ENCODE data around the gene TMED9.

TMED9 gene

DNA sequence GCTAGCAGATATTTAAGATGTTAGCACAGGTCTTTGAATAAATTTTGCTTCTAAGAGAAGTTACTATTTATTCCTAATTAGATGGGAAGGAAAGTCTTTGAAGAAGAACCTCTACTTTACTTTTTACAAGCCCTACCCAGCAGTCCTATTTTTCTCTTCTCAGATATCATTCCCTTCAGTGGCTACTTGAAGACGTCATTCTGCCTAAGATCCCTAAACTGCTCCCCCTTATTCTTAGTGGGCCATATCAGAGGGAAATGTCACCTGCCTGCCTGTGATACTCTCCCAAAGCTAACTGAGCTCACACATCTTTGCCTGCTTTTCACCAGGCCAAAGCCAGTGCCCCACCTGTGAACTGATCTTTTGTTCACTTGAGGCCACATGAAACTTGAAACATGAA is 16.5 kb upstream of the TMED9 start:
- in situ Hi-C loops (cut with MboI; ENCODE audit: low pct_unique_long_range_greater_than_20kb, low sequenced_read_pairs): no loop called here
- DNase-seq: no peak

GRCh38 chr5:177576169-177576568 is 15.8 kb upstream of the TMED9 start:
- no peak for DNase-seq
- in situ Hi-C loops (cut with MboI; ENCODE audit: low pct_unique_long_range_greater_than_20kb, low sequenced_read_pairs): no loop called here

- no peak for DNase-seq
- in situ Hi-C loops (cut with MboI; ENCODE audit: low pct_unique_long_range_greater_than_20kb, low sequenced_read_pairs): no loop called here
Measured at GRCh38 chr5:177578316-177578715, 13.7 kb upstream of the TMED9 start.

DNA sequence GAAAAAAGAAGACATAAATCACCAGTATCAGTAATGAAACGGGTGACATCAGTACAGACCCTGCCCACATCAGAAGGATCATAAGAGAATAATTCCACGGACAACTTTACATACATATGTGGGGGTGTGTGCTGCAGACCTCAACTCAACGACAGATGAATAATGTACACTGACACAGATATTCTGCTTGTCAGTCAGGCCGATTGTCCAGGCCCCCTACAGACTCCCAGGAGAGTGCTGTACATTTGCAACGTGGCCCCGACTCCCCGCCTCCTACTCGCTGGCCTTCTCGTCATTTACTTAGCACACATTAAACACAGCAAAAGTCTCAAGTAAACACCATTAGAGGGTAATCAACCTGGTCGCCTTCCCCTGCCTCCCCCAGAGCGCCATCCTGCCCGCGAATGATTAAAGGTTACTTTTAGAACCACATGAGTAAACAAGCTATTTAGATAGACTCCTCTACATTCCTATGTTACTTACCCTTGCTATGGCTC is 3.5 kb upstream of the TMED9 start:
- DNase-seq: no peak
- in situ Hi-C loops (cut with MboI; ENCODE audit: low pct_unique_long_range_greater_than_20kb, low sequenced_read_pairs): no loop called here

GRCh38 chr5:177590406-177590805 is 1.6 kb upstream of the TMED9 start:
- DNase-seq: no peak
- in situ Hi-C loops (cut with MboI; ENCODE audit: low pct_unique_long_range_greater_than_20kb, low sequenced_read_pairs): no loop called here

DNA sequence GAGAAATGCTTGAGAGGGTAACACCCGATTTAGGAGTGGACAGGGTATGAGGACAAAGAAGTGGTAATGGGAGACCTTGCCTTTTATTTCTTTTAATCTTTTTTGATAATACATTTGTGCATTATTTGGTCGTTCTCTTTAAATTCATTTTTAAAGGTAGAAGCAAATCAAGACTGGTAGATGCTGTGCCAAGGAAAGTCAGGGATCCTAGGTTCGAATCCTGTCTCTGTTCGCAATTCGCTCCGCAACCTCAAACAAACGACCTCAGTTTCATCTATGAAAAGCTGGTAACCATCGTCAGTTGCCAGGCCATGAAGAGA is 353 bp upstream of the TMED9 start:
- in situ Hi-C loops (cut with MboI; ENCODE audit: low pct_unique_long_range_greater_than_20kb, low sequenced_read_pairs): no loop called here
- no peak for DNase-seq

- in situ Hi-C loops (cut with MboI; ENCODE audit: low pct_unique_long_range_greater_than_20kb, low sequenced_read_pairs): no loop called here
- DNase-seq: no peak
Measured at GRCh38 chr5:177592905-177593304, 902 bp downstream of the TMED9 start.

GRCh38 chr5:177593511-177593910 is 1.5 kb downstream of the TMED9 start:
- in situ Hi-C loops (cut with MboI; ENCODE audit: low pct_unique_long_range_greater_than_20kb, low sequenced_read_pairs): no loop called here

GRCh38 chr5:177594071-177594470 is 2.1 kb downstream of the TMED9 start:
- in situ Hi-C loops (cut with MboI; ENCODE audit: low pct_unique_long_range_greater_than_20kb, low sequenced_read_pairs): no loop called here
- no peak for DNase-seq

More at GRCh38 chr5:177593511-177593910, 1.5 kb downstream of the TMED9 start:
- DNase-seq: no peak

DNA sequence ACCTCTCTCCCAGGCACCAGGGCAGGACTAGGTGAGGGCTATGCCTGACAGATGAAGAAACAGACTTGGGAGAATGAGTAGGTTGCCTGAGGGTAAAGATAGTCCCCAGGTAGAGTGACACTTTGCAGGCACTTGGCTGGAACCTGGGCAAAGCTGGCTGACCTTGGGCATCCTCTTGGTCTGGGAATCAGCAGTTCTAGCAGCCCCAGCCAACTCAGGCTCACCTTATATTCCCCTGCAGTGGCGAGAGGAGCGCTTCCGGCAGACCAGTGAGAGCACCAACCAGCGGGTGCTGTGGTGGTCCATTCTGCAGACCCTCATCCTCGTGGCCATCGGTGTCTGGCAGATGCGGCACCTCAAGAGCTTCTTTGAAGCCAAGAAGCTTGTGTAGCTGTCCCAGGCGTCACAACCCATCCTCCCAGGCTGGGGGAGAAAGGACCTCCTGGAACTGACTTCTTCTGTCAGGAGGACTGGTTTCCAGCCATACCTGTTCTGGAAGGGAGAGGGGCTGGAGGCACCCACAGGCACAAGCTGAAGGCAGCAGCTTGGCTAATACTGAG is 3.1 kb downstream of the TMED9 start:
- DNase-seq: no peak
- in situ Hi-C loops (cut with MboI; ENCODE audit: low pct_unique_long_range_greater_than_20kb, low sequenced_read_pairs): no loop called here

GRCh38 chr5:177595991-177596774 is 4.2 kb downstream of the TMED9 start:
- in situ Hi-C loops (cut with MboI; ENCODE audit: low pct_unique_long_range_greater_than_20kb, low sequenced_read_pairs): no loop called here
- DNase-seq: no peak

DNA sequence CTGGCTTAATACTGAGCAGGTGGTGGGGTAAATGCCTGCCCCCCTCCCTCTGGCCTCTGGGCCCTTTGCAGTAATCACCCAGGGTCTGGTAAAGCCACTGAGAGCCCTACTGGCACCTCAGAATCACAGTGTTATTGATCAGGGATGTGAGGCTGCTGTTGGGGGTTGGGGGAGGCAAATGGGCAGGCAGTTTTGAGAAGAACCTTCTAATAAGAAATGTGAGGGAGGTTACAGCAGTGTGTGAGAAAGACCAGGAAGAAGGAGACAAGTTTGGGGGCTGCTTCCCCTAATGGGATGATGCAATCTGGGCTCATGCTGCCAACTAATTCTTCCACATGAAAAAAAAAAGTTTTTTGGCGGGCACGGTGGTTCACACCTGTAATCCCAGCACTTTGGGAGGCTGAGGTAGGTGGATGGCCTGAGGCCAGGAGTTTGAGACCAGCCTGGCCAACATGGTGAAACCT is 4.8 kb downstream of the TMED9 start:
- DNase-seq: no peak
- in situ Hi-C loops (cut with MboI; ENCODE audit: low pct_unique_long_range_greater_than_20kb, low sequenced_read_pairs): no loop called here

- in situ Hi-C loops (cut with MboI; ENCODE audit: low pct_unique_long_range_greater_than_20kb, low sequenced_read_pairs): no loop called here
- no peak for DNase-seq
Measured at GRCh38 chr5:177598477-177598876, 6.5 kb downstream of the TMED9 start.

GRCh38 chr5:177599731-177600507 is 7.9 kb downstream of the TMED9 start, which contains the start of gene B4GALT7:
Gene B4GALT7, plus strand, starts transcription at chr5:177600132. Its CDS starts 79 bp downstream, at chr5:177600211.
- in situ Hi-C loops (cut with MboI; ENCODE audit: low pct_unique_long_range_greater_than_20kb, low sequenced_read_pairs): loop anchor here (25.0 kb wide), 1 partner anchor 462 kb away; no protein-coding TSS in a partner anchor
- peak; percentile 75 for DNase-seq

DNA sequence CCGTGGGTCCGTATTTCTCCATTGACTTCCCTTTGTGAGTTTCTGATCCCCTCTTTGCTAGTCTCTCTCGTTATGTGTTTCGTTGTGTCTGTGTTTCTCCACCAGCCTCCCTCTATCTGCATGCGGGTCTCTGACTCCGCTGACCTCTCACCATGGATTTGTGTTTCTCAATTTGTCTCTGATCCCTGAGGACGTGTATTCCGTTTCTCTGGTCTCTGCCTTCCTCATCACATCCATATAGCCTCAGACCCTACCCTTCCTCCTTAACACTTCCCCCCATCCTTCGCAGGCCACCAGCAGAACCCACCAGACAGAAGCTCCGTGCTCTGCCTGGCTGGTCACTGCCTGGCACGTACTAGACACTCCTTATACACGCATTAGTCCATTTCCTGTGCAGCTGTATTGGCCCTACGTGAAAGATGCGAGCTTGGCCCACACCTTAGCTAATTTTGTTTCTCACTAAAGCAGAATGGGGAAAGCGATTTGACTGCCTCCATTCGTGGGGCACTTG is 8.6 kb downstream of the TMED9 start:
- in situ Hi-C loops (cut with MboI; ENCODE audit: low pct_unique_long_range_greater_than_20kb, low sequenced_read_pairs): loop anchor here (25.0 kb wide), 1 partner anchor 462 kb away; no protein-coding TSS in a partner anchor
- DNase-seq: peak; percentile 47

GRCh38 chr5:177601126-177601525 is 9.1 kb downstream of the TMED9 start:
- in situ Hi-C loops (cut with MboI; ENCODE audit: low pct_unique_long_range_greater_than_20kb, low sequenced_read_pairs): loop anchor here (25.0 kb wide), 1 partner anchor 461 kb away; no protein-coding TSS in a partner anchor
- no peak for DNase-seq

GRCh38 chr5:177601577-177602457 is 9.8 kb downstream of the TMED9 start:
- in situ Hi-C loops (cut with MboI; ENCODE audit: low pct_unique_long_range_greater_than_20kb, low sequenced_read_pairs): loop anchor here (25.0 kb wide), 1 partner anchor 460 kb away; no protein-coding TSS in a partner anchor
- DNase-seq: no peak

GRCh38 chr5:177602458-177602830 is 10.4 kb downstream of the TMED9 start:
- DNase-seq: no peak
- in situ Hi-C loops (cut with MboI; ENCODE audit: low pct_unique_long_range_greater_than_20kb, low sequenced_read_pairs): loop anchor here (25.0 kb wide), 1 partner anchor 460 kb away; no protein-coding TSS in a partner anchor
